Prostate gland (tissue), 2 donors: ENCODE data around the gene CHML. TPM values are rescaled to one million over a fixed set of nuclear protein-coding genes. Genes with fewer than 3 reads are reported as not detected.
"Not testable (repeated sequence)": the region's sequence is repeated elsewhere in the genome, so short reads cannot be mapped to it uniquely, and the experiment has no call there.

Experiments
- DNase-seq: peaks from one replicate; pipeline ENCODE4 v3.0.0-alpha.2; 2019; ENCODE audit warnings: low spot score
- H3K27ac ChIP-seq, 2 donors: fragments of 200-600 bp; sonication (generic); 2 replicates each; pipeline ENCODE4 v1.5.1; 2017 to 2019
- H3K27me3 ChIP-seq: fragments of 200-600 bp; sonication (generic); replicated peaks from 2 replicates; pipeline ENCODE4 v1.5.1; 2019; ENCODE audit not compliant: insufficient read depth
- H3K36me3 ChIP-seq, 2 donors: fragments of 200-600 bp; sonication (generic); 1 replicate in 1 of 2; 2 replicates in 1 of 2; pipeline versions ENCODE4 v1.5.1 to v1.8.1; 2017 to 2019
- H3K4me1 ChIP-seq: fragments of 200-600 bp; sonication (generic); replicated peaks from 2 replicates; pipeline ENCODE4 v1.5.1; 2019
- H3K4me3 ChIP-seq, 2 donors: fragments of 200-600 bp; sonication (generic); 2 replicates each; pipeline ENCODE4 v1.5.1; 2017 to 2019
- H3K9me3 ChIP-seq: fragments of 200-600 bp; sonication (generic); 2 replicates; pipeline ENCODE4 v1.5.1; 2017
- CTCF ChIP-seq, 4 experiments: fragments of 200-600 bp in 2 of 4; fragments of 450-650 bp in 2 of 4; sonication (generic) in 2 of 4; IDR thresholded peaks; 1 replicate in 3 of 4; 2 replicates in 1 of 4; pipeline ENCODE4 v1.5.1; 2016 to 2019; ENCODE audit warnings: antibody characterized with exemption in 4 of 4, mild to moderate bottlenecking in 2 of 4, moderate library complexity in 2 of 4
- POLR2A ChIP-seq: fragments of 450-650 bp; IDR thresholded peaks from one replicate; pipeline ENCODE4 v1.6.1; 2016; ENCODE audit warnings: antibody characterized with exemption, mild to moderate bottlenecking
- POLR2AphosphoS5 ChIP-seq: sonication (generic); formaldehyde crosslinking; IDR thresholded peaks from one replicate; pipeline ENCODE4 v1.6.1; 2017; ENCODE audit warnings: antibody characterized with exemption
- WGBS: methylation state at CpG from one replicate; pipeline ENCODE4 v1.1.5; 2018; 5-methylcytosine and 5-hydroxymethylcytosine counted together
- intact Hi-C: fragments of 100-400 bp; cut with DNase I; formaldehyde crosslinking; loops from one replicate; pipeline ENCODE4 v1.14.2; 2022
- total RNA-seq, 2 donors: library from RNA; depleted of rRNA; stranded (reverse); fragments of >200 nt; gene quantifications; one replicate each; pipeline ENCODE4 v1.1.0, GENCODE V29; 2016

The CHML gene
- total RNA-seq, 2 donors from 2014 or later = 3.0 to 18.9 TPM

- Histone ChIP-seq H3K27me3 (no peaks in the 10 kb centered on the region), H3K27ac (no peak overlapping the region), H3K4me1 (no peaks in the 10 kb centered on the region), H3K9me3 (no peaks in the 10 kb centered on the region), H3K4me3 (no peak overlapping the region), H3K36me3 (no peaks in the 10 kb centered on the region)
- intact Hi-C loops = no loop called here
- WGBS = 100% methylated on average over 1 of the region's 1 CpG
- DNase-seq = no peak
- no peak for TF ChIP-seq CTCF (IDR thresholded peaks at IDR 0.05)
- TF ChIP-seq POLR2A = no peak
- TF ChIP-seq POLR2AphosphoS5 = no peak
Observed at GRCh38 chr1:241674805-241675384, 34.7 kb upstream of the CHML start.

GRCh38 chr1:241672301-241672700 is 32.1 kb upstream of the CHML start:
- Histone ChIP-seq H3K36me3 (no peaks in the 10 kb centered on the region), H3K27me3 (no peaks in the 10 kb centered on the region), H3K27ac (no peak overlapping the region), H3K9me3 (no peaks in the 10 kb centered on the region), H3K4me1 (no peaks in the 10 kb centered on the region), H3K4me3 (no peak overlapping the region)
- TF ChIP-seq CTCF (IDR thresholded peaks at IDR 0.05) (no peak), POLR2A (no peak), POLR2AphosphoS5 (no peak)
- intact Hi-C loops = no loop called here
- no peak for DNase-seq
- WGBS = 69% methylated on average over 1 of the region's 1 CpG

- 92% methylated on average over 3 of the region's 3 CpGs for WGBS
- no peak overlapping the region for H3K27ac ChIP-seq
- intact Hi-C loops = no loop called here
- no peaks in the 10 kb centered on the region for H3K9me3 ChIP-seq
- H3K4me3 ChIP-seq = no peak overlapping the region
- no peaks in the 10 kb centered on the region for H3K36me3 ChIP-seq
- no peaks in the 10 kb centered on the region for H3K27me3 ChIP-seq
- DNase-seq = no peak
- TF ChIP-seq POLR2A = no peak
- no peak for TF ChIP-seq CTCF (IDR thresholded peaks at IDR 0.05)
- no peak for TF ChIP-seq POLR2AphosphoS5
- H3K4me1 ChIP-seq = no peaks in the 10 kb centered on the region
Observed at GRCh38 chr1:241666419-241666818, 26.2 kb upstream of the CHML start.

GRCh38 chr1:241660424-241660972 is 20.3 kb upstream of the CHML start:
- 90% methylated on average over 5 of the region's 5 CpGs for WGBS
- Histone ChIP-seq H3K27me3 (no peaks in the 10 kb centered on the region), H3K4me3 (no peak overlapping the region), H3K4me1 (no peaks in the 10 kb centered on the region), H3K9me3 (no peaks in the 10 kb centered on the region), H3K36me3 (no peaks in the 10 kb centered on the region), H3K27ac (no peak overlapping the region)
- intact Hi-C loops = no loop called here
- DNase-seq = no peak
- no peak for TF ChIP-seq CTCF (IDR thresholded peaks at IDR 0.05)
- TF ChIP-seq POLR2A = no peak
- no peak for TF ChIP-seq POLR2AphosphoS5

GRCh38 chr1:241659016-241659415 is 18.8 kb upstream of the CHML start:
- H3K27me3 ChIP-seq, intact Hi-C loops, DNase-seq, H3K27ac ChIP-seq, H3K4me3 ChIP-seq, H3K4me1 ChIP-seq, H3K36me3 ChIP-seq, H3K9me3 ChIP-seq: not testable (repeated sequence)
- 98% methylated on average over 2 of the region's 2 CpGs for WGBS
